Astrocyte of the spinal cord (primary cell): Measurements from ENCODE around the gene TMEM176B.

Source experiments
- DNase-seq: peaks from one replicate; pipeline ENCODE4 v3.0.0; 2011; ENCODE audit warnings: low read depth, low spot score
- H3K4me3 ChIP-seq: 2 replicates; pipeline ENCODE4 v1.5.1; 2011; ENCODE audit warnings: low read depth, mild to moderate bottlenecking, low read length, moderate library complexity
- CTCF ChIP-seq: IDR thresholded peaks from 2 replicates; pipeline ENCODE4 v1.5.1; 2012; ENCODE audit warnings: low read depth, mild to moderate bottlenecking, low read length, inconsistent platforms
- in situ Hi-C: cut with HindIII; loops from 2 replicates; pipeline ENCODE4 v1.10.0; 2017; ENCODE audit warnings: low sequenced_read_pairs

TMEM176B gene

GRCh38 chr7:150745086-150745485 is 55.1 kb downstream of the TMEM176B start:
- no peak for DNase-seq
- in situ Hi-C loops, result no loop called here
- TF ChIP-seq CTCF, result no peak
- no peak overlapping the region for H3K4me3 ChIP-seq

GRCh38 chr7:150744041-150744656 is 56.0 kb downstream of the TMEM176B start:
- H3K4me3 ChIP-seq, result no peak overlapping the region
- no peak for DNase-seq
- in situ Hi-C loops, result no loop called here
- TF ChIP-seq CTCF, result no peak

- no peak for TF ChIP-seq CTCF
- H3K4me3 ChIP-seq, result no peak overlapping the region
- in situ Hi-C loops, result no loop called here
- DNase-seq, result no peak
Observed at GRCh38 chr7:150742286-150742968, 57.7 kb downstream of the TMEM176B start.
